Right ventricle myocardium inferior (tissue), 1 donor: ENCODE measurements around the gene SMC4. TPM values are rescaled to one million over a fixed set of nuclear protein-coding genes. Genes with fewer than 3 reads are reported as not detected.

Experiments
- ATAC-seq: fragments of 200-7000 bp; cut with Tn5 transposase; one replicate; pipeline ENCODE4 v1.9.1; 2020; ENCODE audit warnings: mild to moderate bottlenecking, moderate library complexity
- DNase-seq: peaks from one replicate; pipeline ENCODE4 v3.0.0; 2021; ENCODE audit errors: missing footprints
- intact Hi-C: fragments of 100-400 bp; cut with DNase I; formaldehyde crosslinking; loops from one replicate; pipeline ENCODE4 v1.11.0; 2022
- microRNA-seq: library from miRNA; unstranded; fragments of <30 nt; microRNA quantifications from one replicate; pipeline ENCODE4 v1.2.0, GENCODE V29; 2020
- total RNA-seq: library from RNA; stranded (reverse); fragmentation: NEBNext Ultra II Directional; extraction: Animal tissue kit (Norgen Biotek cat#: 25700); gene quantifications from one replicate; pipeline ENCODE4 v1.2.1, GENCODE V29; 2021
- donor health status: DM: no; HTN: yes; CAD: no; lungs with severe emphysema.

The SMC4 gene
- total RNA-seq, 1 donor from 2014 or later: 20.1 TPM

GRCh38 chr3:160464971-160465370, 65.5 kb downstream of the SMC4 start:
- DNase-seq (no peak), ATAC-seq (no peak)
- intact Hi-C loops: no loop called here

GRCh38 chr3:160470181-160470580, 70.7 kb downstream of the SMC4 start:
- ATAC-seq (no peak), DNase-seq (no peak)
- intact Hi-C loops: no loop called here

- ATAC-seq (no peak), DNase-seq (no peak)
- intact Hi-C loops: no loop called here
Measured at GRCh38 chr3:160471892-160472291, 72.4 kb downstream of the SMC4 start.

GRCh38 chr3:160472344-160472743, 72.9 kb downstream of the SMC4 start:
- ATAC-seq: no peak
- DNase-seq: no peak
- intact Hi-C loops: no loop called here

GRCh38 chr3:160473221-160473620, 73.8 kb downstream of the SMC4 start:
- intact Hi-C loops: no loop called here
- DNase-seq: no peak
- ATAC-seq: no peak

GRCh38 chr3:160473978-160474377, 74.5 kb downstream of the SMC4 start:
- ATAC-seq: no peak
- no peak for DNase-seq
- intact Hi-C loops: no loop called here

GRCh38 chr3:160474416-160474838, 75.0 kb downstream of the SMC4 start:
- DNase-seq (no peak), ATAC-seq (no peak)
- intact Hi-C loops: no loop called here

- DNase-seq (no peak), ATAC-seq (no peak)
- intact Hi-C loops: no loop called here
Measured at GRCh38 chr3:160475153-160475552, 75.7 kb downstream of the SMC4 start.

GRCh38 chr3:160475884-160476283, 76.4 kb downstream of the SMC4 start:
- no peak for DNase-seq
- no peak for ATAC-seq
- intact Hi-C loops: no loop called here

- intact Hi-C loops: no loop called here
- DNase-seq (no peak), ATAC-seq (no peak)
Measured at GRCh38 chr3:160477750-160478149, 78.3 kb downstream of the SMC4 start.

GRCh38 chr3:160478338-160478737, 78.9 kb downstream of the SMC4 start:
- ATAC-seq (no peak), DNase-seq (no peak)
- intact Hi-C loops: no loop called here

GRCh38 chr3:160479376-160479775, 79.9 kb downstream of the SMC4 start:
- intact Hi-C loops: no loop called here
- no peak for ATAC-seq
- no peak for DNase-seq

GRCh38 chr3:160480931-160481330, 81.5 kb downstream of the SMC4 start:
- DNase-seq: no peak
- intact Hi-C loops: no loop called here
- no peak for ATAC-seq

GRCh38 chr3:160481856-160482255, 82.4 kb downstream of the SMC4 start:
- ATAC-seq (no peak), DNase-seq (no peak)
- intact Hi-C loops: no loop called here

GRCh38 chr3:160482796-160483195, 83.3 kb downstream of the SMC4 start:
- ATAC-seq (no peak), DNase-seq (no peak)
- intact Hi-C loops: no loop called here

Small RNAs within 50 kb of the gene (microRNA-seq; reads per million reads assigned to microRNA genes)
- 464 reads per million, percentile 73 among the genes with 10 or more reads in this experiment for gene MIR15B
- gene MIR16-2: 462 reads per million, percentile 72 among the genes with 10 or more reads in this experiment

Other genes starting within 250 kb of the SMC4 start
- gene C3orf80, start 174.2 kb upstream of the SMC4 start, total RNA-seq: 0.22 TPM
- gene IFT80, start 425 bp upstream of the SMC4 start, total RNA-seq: 8.9 TPM
- gene TRIM59, start 50.1 kb downstream of the SMC4 start, total RNA-seq: 0.73 TPM
- gene KPNA4, start 165.9 kb downstream of the SMC4 start, total RNA-seq: 120 TPM